Right lobe of liver (tissue), 4 donors: ENCODE data around the gene CTTNBP2.

Experiments
- CTCF ChIP-seq, 4 donors: fragments of 200-600 bp in 3 of 4; fragments of 450-650 bp in 1 of 4; IDR thresholded peaks; one replicate each; pipeline versions ENCODE4 v1.5.1 to v1.8.0; 2016 to 2022; ENCODE audit warnings: antibody characterized with exemption in 4 of 4, mild to moderate bottlenecking in 2 of 4
- POLR2A ChIP-seq: fragments of 450-650 bp; IDR thresholded peaks from one replicate; pipeline ENCODE4 v1.6.1; 2017; ENCODE audit warnings: antibody characterized with exemption, mild to moderate bottlenecking
- donor health status: DM: no; HTN: no; CAD: no.
- donor health status: DM: no; HTN: no; CAD: no.
- donor health status: DM: no; HTN: yes; CAD: no.

GRCh38 chr7:117716707-117717299, 156.4 kb downstream of the CTTNBP2 start:
- TF ChIP-seq CTCF (IDR thresholded peaks at IDR 0.05) = no peak
- no peak for TF ChIP-seq POLR2A
